Ureter (tissue), 1 donor: ENCODE data around the gene CA14. TPM values are rescaled to one million over a fixed set of nuclear protein-coding genes. Genes with fewer than 3 reads are reported as not detected.
"Not testable (repeated sequence)": the region's sequence is repeated elsewhere in the genome, so short reads cannot be mapped to it uniquely, and the experiment has no call there.

Experiments
- DNase-seq: peaks from one replicate; pipeline ENCODE4 v3.0.0-alpha.2; 2020; ENCODE audit warnings: low spot score
- total RNA-seq: library from RNA; stranded (reverse); gene quantifications from one replicate; pipeline ENCODE4 v1.2.4, GENCODE V29; 2023
- donor health status: DM: yes; HTN: yes; CAD: no.

Gene CA14
- total RNA-seq, 1 donor from 2014 or later = 1.4 TPM

- no peak for DNase-seq
Observed at GRCh38 chr1:150280138-150280707, 22.6 kb downstream of the CA14 start.

GRCh38 chr1:150281221-150281757 lies 23.7 kb downstream of the CA14 start:
- DNase-seq = peak; percentile 77

GRCh38 chr1:150281758-150282557 lies 24.4 kb downstream of the CA14 start, which contains the start of gene CIART:
TSS of gene CIART (plus strand) at chr1:150282554. CDS start at chr1:150283268, 714 bp downstream.
- peak; percentile 93 for DNase-seq

GRCh38 chr1:150282558-150282958 lies 25.0 kb downstream of the CA14 start:
- DNase-seq = no peak

- DNase-seq = no peak
Observed at GRCh38 chr1:150283260-150283659, 25.7 kb downstream of the CA14 start.

GRCh38 chr1:150288382-150288781 lies 30.8 kb downstream of the CA14 start:
- DNase-seq = no peak

- no peak for DNase-seq
Observed at GRCh38 chr1:150288822-150289221, 31.2 kb downstream of the CA14 start.

GRCh38 chr1:150293433-150294253 lies 36.1 kb downstream of the CA14 start, which contains the start of gene MRPS21:
TSS of gene MRPS21 (plus strand) at chr1:150293861. CDS start at chr1:150294367, 506 bp downstream.
- peak; percentile 92 for DNase-seq

- no peak for DNase-seq
Observed at GRCh38 chr1:150295476-150295875, 37.9 kb downstream of the CA14 start.

GRCh38 chr1:150299716-150300115 lies 42.1 kb downstream of the CA14 start:
- DNase-seq = no peak

GRCh38 chr1:150302338-150302737 lies 44.8 kb downstream of the CA14 start:
- DNase-seq = no peak

GRCh38 chr1:150302902-150303301 lies 45.3 kb downstream of the CA14 start:
- DNase-seq = no peak

- DNase-seq = not testable (repeated sequence)
Observed at GRCh38 chr1:150308585-150308984, 51.0 kb downstream of the CA14 start.

- no peak for DNase-seq
Observed at GRCh38 chr1:150309758-150310508, 52.4 kb downstream of the CA14 start.

GRCh38 chr1:150311762-150312161 lies 54.2 kb downstream of the CA14 start:
- DNase-seq = no peak

Other genes with a start within 250 kb of the CA14 start
- gene OTUD7B, start 247.0 kb upstream of the CA14 start, total RNA-seq = 34.3 TPM
- gene VPS45, start 190.0 kb upstream of the CA14 start, total RNA-seq = 56.4 TPM
- 28.9 TPM for gene PLEKHO1, start 107.9 kb upstream of the CA14 start, total RNA-seq
- 23.4 TPM for gene ANP32E, start 21.7 kb upstream of the CA14 start, total RNA-seq
- gene APH1A, start 11.2 kb downstream of the CA14 start, total RNA-seq = 133 TPM
- 13.8 TPM for gene C1orf54, start 15.0 kb downstream of the CA14 start, total RNA-seq
- gene CIART, start 24.8 kb downstream of the CA14 start, total RNA-seq = 8.0 TPM
- gene MRPS21, start 36.1 kb downstream of the CA14 start, total RNA-seq = 79.7 TPM
- 112 TPM for gene PRPF3, start 63.8 kb downstream of the CA14 start, total RNA-seq
- gene RPRD2, start 106.4 kb downstream of the CA14 start, total RNA-seq = 44.7 TPM
- gene TARS2, start 229.6 kb downstream of the CA14 start, total RNA-seq = 28.6 TPM